ENCODE data around the gene C2orf80. TPM values are rescaled to one million over a fixed set of nuclear protein-coding genes. Genes with fewer than 3 reads are reported as not detected.

Gene C2orf80
- total and polyA plus RNA-seq, 2 experiments from 2014 or later, result 0.92 TPM; not detected in 1

GRCh38 chr2:208235860-208236259, 46.0 kb upstream of the C2orf80 start:
- no peak overlapping the region for H3K4me3 Mint-ChIP-seq
- DNase-seq (ENCODE audit: low spot score), result no peak
- Histone ChIP-seq H3K4me3 (no peak overlapping the region), H3K9me2 (ENCODE audit: insufficient read depth) (no peaks in the 10 kb centered on the region), H3F3A (replicated peaks; ENCODE audit: low read depth) (peaks cover 24% of the 10 kb centered on the region), H3K4me1 (ENCODE audit: insufficient read depth) (no peaks in the 10 kb centered on the region), H4K20me1 (replicated peaks; ENCODE audit: insufficient read depth) (0 out of 2 replicates have a peak, but pooled peaks cover 5% of the 10 kb centered on the region), H2AFZ (no peak overlapping the region), H3K36me3 (ENCODE audit: insufficient read depth) (peaks cover 46% of the 10 kb centered on the region), H3K4me2 (no peak overlapping the region), H3K27ac (ENCODE audit: low read depth) (no peak overlapping the region), H3K79me2 (replicated peaks; ENCODE audit: insufficient read depth) (no peaks in the 10 kb centered on the region), H3K27me3 (ENCODE audit: insufficient read depth) (no peaks in the 10 kb centered on the region)
- peaks cover 4% of the 10 kb centered on the region for H3K27me3 Mint-ChIP-seq (ENCODE audit: insufficient read depth, low read depth, poor library complexity)
- peaks cover 22% of the 10 kb centered on the region; the same call in 2 of the 3 replicates for H3K9me3 Mint-ChIP-seq
- TF ChIP-seq, protein P1, sequence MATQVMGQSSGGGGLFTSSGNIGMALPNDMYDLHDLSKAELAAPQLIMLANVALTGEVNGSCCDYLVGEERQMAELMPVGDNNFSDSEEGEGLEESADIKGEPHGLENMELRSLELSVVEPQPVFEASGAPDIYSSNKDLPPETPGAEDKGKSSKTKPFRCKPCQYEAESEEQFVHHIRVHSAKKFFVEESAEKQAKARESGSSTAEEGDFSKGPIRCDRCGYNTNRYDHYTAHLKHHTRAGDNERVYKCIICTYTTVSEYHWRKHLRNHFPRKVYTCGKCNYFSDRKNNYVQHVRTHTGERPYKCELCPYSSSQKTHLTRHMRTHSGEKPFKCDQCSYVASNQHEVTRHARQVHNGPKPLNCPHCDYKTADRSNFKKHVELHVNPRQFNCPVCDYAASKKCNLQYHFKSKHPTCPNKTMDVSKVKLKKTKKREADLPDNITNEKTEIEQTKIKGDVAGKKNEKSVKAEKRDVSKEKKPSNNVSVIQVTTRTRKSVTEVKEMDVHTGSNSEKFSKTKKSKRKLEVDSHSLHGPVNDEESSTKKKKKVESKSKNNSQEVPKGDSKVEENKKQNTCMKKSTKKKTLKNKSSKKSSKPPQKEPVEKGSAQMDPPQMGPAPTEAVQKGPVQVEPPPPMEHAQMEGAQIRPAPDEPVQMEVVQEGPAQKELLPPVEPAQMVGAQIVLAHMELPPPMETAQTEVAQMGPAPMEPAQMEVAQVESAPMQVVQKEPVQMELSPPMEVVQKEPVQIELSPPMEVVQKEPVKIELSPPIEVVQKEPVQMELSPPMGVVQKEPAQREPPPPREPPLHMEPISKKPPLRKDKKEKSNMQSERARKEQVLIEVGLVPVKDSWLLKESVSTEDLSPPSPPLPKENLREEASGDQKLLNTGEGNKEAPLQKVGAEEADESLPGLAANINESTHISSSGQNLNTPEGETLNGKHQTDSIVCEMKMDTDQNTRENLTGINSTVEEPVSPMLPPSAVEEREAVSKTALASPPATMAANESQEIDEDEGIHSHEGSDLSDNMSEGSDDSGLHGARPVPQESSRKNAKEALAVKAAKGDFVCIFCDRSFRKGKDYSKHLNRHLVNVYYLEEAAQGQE (IDR thresholded peaks at IDR 0.05; ENCODE audit: unreplicated experiment), result no peak
- no peak for TF ChIP-seq POLR2AphosphoS5 (IDR thresholded peaks at IDR 0.05; ENCODE audit: low read depth)
- no peak for TF ChIP-seq ZNF331 (CRISPR knock-in tag; IDR thresholded peaks at IDR 0.05; ENCODE audit: low read depth)
- TF ChIP-seq, protein P2, sequence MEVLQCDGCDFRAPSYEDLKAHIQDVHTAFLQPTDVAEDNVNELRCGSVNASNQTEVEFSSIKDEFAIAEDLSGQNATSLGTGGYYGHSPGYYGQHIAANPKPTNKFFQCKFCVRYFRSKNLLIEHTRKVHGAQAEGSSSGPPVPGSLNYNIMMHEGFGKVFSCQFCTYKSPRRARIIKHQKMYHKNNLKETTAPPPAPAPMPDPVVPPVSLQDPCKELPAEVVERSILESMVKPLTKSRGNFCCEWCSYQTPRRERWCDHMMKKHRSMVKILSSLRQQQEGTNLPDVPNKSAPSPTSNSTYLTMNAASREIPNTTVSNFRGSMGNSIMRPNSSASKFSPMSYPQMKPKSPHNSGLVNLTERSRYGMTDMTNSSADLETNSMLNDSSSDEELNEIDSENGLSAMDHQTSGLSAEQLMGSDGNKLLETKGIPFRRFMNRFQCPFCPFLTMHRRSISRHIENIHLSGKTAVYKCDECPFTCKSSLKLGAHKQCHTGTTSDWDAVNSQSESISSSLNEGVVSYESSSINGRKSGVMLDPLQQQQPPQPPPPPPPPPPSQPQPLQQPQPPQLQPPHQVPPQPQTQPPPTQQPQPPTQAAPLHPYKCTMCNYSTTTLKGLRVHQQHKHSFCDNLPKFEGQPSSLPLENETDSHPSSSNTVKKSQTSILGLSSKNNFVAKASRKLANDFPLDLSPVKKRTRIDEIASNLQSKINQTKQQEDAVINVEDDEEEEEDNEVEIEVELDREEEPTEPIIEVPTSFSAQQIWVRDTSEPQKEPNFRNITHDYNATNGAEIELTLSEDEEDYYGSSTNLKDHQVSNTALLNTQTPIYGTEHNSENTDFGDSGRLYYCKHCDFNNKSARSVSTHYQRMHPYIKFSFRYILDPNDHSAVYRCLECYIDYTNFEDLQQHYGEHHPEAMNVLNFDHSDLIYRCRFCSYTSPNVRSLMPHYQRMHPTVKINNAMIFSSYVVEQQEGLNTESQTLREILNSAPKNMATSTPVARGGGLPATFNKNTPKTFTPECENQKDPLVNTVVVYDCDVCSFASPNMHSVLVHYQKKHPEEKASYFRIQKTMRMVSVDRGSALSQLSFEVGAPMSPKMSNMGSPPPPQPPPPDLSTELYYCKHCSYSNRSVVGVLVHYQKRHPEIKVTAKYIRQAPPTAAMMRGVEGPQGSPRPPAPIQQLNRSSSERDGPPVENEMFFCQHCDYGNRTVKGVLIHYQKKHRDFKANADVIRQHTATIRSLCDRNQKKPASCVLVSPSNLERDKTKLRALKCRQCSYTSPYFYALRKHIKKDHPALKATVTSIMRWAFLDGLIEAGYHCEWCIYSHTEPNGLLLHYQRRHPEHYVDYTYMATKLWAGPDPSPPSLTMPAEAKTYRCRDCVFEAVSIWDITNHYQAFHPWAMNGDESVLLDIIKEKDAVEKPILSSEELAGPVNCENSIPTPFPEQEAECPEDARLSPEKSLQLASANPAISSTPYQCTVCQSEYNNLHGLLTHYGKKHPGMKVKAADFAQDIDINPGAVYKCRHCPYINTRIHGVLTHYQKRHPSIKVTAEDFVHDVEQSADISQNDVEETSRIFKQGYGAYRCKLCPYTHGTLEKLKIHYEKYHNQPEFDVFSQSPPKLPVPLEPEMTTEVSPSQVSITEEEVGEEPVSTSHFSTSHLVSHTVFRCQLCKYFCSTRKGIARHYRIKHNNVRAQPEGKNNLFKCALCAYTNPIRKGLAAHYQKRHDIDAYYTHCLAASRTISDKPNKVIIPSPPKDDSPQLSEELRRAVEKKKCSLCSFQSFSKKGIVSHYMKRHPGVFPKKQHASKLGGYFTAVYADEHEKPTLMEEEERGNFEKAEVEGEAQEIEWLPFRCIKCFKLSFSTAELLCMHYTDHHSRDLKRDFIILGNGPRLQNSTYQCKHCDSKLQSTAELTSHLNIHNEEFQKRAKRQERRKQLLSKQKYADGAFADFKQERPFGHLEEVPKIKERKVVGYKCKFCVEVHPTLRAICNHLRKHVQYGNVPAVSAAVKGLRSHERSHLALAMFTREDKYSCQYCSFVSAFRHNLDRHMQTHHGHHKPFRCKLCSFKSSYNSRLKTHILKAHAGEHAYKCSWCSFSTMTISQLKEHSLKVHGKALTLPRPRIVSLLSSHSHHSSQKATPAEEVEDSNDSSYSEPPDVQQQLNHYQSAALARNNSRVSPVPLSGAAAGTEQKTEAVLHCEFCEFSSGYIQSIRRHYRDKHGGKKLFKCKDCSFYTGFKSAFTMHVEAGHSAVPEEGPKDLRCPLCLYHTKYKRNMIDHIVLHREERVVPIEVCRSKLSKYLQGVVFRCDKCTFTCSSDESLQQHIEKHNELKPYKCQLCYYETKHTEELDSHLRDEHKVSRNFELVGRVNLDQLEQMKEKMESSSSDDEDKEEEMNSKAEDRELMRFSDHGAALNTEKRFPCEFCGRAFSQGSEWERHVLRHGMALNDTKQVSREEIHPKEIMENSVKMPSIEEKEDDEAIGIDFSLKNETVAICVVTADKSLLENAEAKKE (CRISPR knock-in tag; IDR thresholded peaks at IDR 0.05), result no peak
- TF ChIP-seq, protein P3, sequence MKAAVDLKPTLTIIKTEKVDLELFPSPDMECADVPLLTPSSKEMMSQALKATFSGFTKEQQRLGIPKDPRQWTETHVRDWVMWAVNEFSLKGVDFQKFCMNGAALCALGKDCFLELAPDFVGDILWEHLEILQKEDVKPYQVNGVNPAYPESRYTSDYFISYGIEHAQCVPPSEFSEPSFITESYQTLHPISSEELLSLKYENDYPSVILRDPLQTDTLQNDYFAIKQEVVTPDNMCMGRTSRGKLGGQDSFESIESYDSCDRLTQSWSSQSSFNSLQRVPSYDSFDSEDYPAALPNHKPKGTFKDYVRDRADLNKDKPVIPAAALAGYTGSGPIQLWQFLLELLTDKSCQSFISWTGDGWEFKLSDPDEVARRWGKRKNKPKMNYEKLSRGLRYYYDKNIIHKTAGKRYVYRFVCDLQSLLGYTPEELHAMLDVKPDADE (IDR thresholded peaks at IDR 0.05), result no peak
- TF ChIP-seq NANOG (IDR thresholded peaks at IDR 0.05; ENCODE audit: borderline replicate concordance), result no peak
- TF ChIP-seq, protein P4, sequence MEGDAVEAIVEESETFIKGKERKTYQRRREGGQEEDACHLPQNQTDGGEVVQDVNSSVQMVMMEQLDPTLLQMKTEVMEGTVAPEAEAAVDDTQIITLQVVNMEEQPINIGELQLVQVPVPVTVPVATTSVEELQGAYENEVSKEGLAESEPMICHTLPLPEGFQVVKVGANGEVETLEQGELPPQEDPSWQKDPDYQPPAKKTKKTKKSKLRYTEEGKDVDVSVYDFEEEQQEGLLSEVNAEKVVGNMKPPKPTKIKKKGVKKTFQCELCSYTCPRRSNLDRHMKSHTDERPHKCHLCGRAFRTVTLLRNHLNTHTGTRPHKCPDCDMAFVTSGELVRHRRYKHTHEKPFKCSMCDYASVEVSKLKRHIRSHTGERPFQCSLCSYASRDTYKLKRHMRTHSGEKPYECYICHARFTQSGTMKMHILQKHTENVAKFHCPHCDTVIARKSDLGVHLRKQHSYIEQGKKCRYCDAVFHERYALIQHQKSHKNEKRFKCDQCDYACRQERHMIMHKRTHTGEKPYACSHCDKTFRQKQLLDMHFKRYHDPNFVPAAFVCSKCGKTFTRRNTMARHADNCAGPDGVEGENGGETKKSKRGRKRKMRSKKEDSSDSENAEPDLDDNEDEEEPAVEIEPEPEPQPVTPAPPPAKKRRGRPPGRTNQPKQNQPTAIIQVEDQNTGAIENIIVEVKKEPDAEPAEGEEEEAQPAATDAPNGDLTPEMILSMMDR (conservative IDR thresholded peaks at IDR 0.05; ENCODE audit: low read depth in 2 of 2), result no peak
- TF ChIP-seq ZNF114 (CRISPR knock-in tag; IDR thresholded peaks at IDR 0.05), result no peak
- no peak for TF ChIP-seq STAT1 (IDR thresholded peaks at IDR 0.05; ENCODE audit: unreplicated experiment)
- no peak for TF ChIP-seq EZH2phosphoT487 (IDR thresholded peaks at IDR 0.05; ENCODE audit: unreplicated experiment)
- TF ChIP-seq JUNB (IDR thresholded peaks at IDR 0.05; ENCODE audit: unreplicated experiment), result no peak
- no peak for TF ChIP-seq CREB1 (CRISPR knock-in tag; IDR thresholded peaks at IDR 0.05; ENCODE audit: low read depth)
- TF ChIP-seq EZH2 (IDR thresholded peaks at IDR 0.05; ENCODE audit: low read depth, unreplicated experiment), result no peak
- no peaks in the 10 kb centered on the region for H3K4me1 Mint-ChIP-seq
- no peak overlapping the region for H3K27ac Mint-ChIP-seq
- ATAC-seq, result no peak
- peaks cover 66% of the 10 kb centered on the region for H3K36me3 Mint-ChIP-seq (ENCODE audit: low read depth)

All from GM23338 (cell line).